Hepatocyte (in vitro differentiated cells): Measurements from ENCODE around the gene LTK.

ENCODE experiments used
- CTCF ChIP-seq: fragments of 200-600 bp; sonication (generic); IDR thresholded peaks from 2 replicates; pipeline ENCODE4 v1.5.1; 2016; ENCODE audit warnings: antibody characterized with exemption, mild to moderate bottlenecking; ENCODE audit not compliant: poor library complexity
- EZH2phosphoT487 ChIP-seq: fragments of 200-600 bp; sonication (generic); IDR thresholded peaks from one replicate; pipeline ENCODE4 v1.6.1; 2018; ENCODE audit warnings: antibody characterized with exemption, mild to moderate bottlenecking, low read depth, moderate library complexity; ENCODE audit not compliant: unreplicated experiment, severe bottlenecking

- TF ChIP-seq CTCF = no peak
- no peak for TF ChIP-seq EZH2phosphoT487
Measured at GRCh38 chr15:41501191-41501917, 12.3 kb downstream of the LTK start.
